Measurements from ENCODE around the gene TMEM128. TPM values are rescaled to one million over a fixed set of nuclear protein-coding genes. Genes with fewer than 3 reads are reported as not detected.

Gene TMEM128, protein sequence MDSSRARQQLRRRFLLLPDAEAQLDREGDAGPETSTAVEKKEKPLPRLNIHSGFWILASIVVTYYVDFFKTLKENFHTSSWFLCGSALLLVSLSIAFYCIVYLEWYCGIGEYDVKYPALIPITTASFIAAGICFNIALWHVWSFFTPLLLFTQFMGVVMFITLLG
- total RNA-seq = 17.9 and 21.1 TPM in 2 replicates

DNA sequence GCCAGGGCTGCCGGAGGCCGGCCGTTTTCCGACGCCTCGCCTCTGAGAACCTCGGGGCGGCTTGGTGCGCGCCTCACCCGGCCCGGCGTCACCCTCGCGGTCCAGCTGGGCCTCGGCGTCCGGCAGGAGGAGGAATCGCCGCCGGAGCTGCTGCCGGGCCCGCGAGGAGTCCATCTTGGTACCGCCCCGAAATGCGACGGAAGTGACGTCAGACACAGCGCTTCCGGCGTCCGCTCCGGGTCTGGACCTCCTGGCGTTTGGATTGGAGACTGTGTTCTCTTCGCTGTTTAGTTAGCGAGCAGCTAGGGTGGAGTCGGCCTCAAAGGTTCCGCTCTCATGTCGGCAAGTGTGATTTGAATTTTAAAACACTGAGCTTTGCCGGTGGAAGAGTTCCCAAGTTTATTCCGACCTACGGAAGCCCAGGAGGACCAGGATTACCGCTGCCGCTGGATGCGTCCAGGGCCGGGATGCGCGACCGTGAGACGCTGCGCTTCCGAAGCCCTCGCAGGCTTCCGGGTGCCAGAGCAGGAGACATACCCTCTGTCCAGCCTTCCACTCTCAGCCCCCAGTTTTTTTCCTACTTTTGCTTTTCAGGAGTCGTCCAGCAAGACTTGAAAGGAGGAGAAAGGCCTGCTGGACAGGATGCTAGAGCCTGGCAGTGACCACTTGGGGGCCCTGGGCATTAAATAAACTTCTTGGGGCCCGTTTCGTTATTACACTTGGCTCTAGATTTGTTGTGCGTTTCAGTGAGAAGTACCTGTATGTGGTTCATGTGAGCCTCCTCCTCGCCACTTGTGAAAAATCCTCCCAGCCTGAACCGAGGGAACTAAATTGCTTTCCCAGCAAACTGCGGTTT, at the start of gene TMEM128:
Gene TMEM128 (minus strand): TSS at position 195 of the 856 bp plus-strand sequence. CDS start 21 bp downstream, at position 174.

GRCh38 chr4:4289941-4290850, 42.2 kb upstream of the TMEM128 start, which contains the start of the genes LYAR and ZBTB49:
TSS of gene LYAR (minus strand) at chr4:4290154. CDS start at chr4:4283742, 6,412 bp downstream.
TSS of gene ZBTB49 (plus strand) at chr4:4290251. CDS start at chr4:4299946, 9,695 bp downstream.

GRCh38 chr4:4226606-4227438, 21.2 kb downstream of the TMEM128 start, which contains the start of gene OTOP1:
TSS of gene OTOP1 (minus strand) at chr4:4226929. CDS start at chr4:4226864, 65 bp downstream.

Other genes with a start within 250 kb of the TMEM128 start
- gene OTOP1, start 21.3 kb downstream of the TMEM128 start, total RNA-seq = not detected in 2 replicates
- 29.6 and 41.0 TPM in 2 replicates for gene LYAR, start 41.9 kb upstream of the TMEM128 start, total RNA-seq
- 2.4 and 3.9 TPM in 2 replicates for gene ZBTB49, start 42.0 kb upstream of the TMEM128 start, total RNA-seq
- 4.9 and 9.9 TPM in 2 replicates for gene NSG1, start 138.9 kb upstream of the TMEM128 start, total RNA-seq